Activated T-helper 17 cell treated with anti-CD3 and anti-CD28 coated beads, Interleukin-2, amount 50 U/mL, for 72 hours (primary cell): ENCODE results near the gene ABCC2. TPM values are rescaled to one million over a fixed set of nuclear protein-coding genes. Genes with fewer than 3 reads are reported as not detected.
"Not testable (repeated sequence)": the region's sequence is repeated elsewhere in the genome, so short reads cannot be mapped to it uniquely, and the experiment has no call there.

Experiments
- ATAC-seq: fragments of 150-1000 bp; cut with Tn5 transposase; replicated peaks from 2 replicates; pipeline ENCODE4 v1.10.0; 2021; ENCODE audit warnings: mild to moderate bottlenecking, moderate library complexity
- H3K27ac Mint-ChIP-seq: one replicate; pipeline ENCODE4 v1.8.0; 2022; ENCODE audit warnings: mixed read lengths
- H3K27me3 Mint-ChIP-seq: one replicate; pipeline ENCODE4 v1.8.0; 2022; ENCODE audit warnings: mixed read lengths
- H3K36me3 Mint-ChIP-seq: one replicate; pipeline ENCODE4 v1.8.0; 2022; ENCODE audit warnings: low read depth, mild to moderate bottlenecking, mixed read lengths
- H3K4me1 Mint-ChIP-seq: one replicate; pipeline ENCODE4 v1.8.0; 2022; ENCODE audit warnings: mixed read lengths
- H3K4me3 Mint-ChIP-seq: one replicate; pipeline ENCODE4 v1.8.0; 2022; ENCODE audit warnings: mild to moderate bottlenecking, mixed read lengths
- H3K9me3 Mint-ChIP-seq: one replicate; pipeline ENCODE4 v1.8.0; 2022; ENCODE audit warnings: mixed read lengths
- total RNA-seq, 2 donors: library from RNA; stranded (reverse); gene quantifications; one replicate each; pipeline ENCODE4 v1.2.3, GENCODE V29; 2022

The ABCC2 gene
- total RNA-seq, 2 donors from 2014 or later: 2.4 to 3.2 TPM

GRCh38 chr10:99845837-99846382 is 63.5 kb downstream of the ABCC2 start:
- Mint-ChIP-seq H3K4me3 (peak overlapping the region; percentile 33), H3K4me1 (no peaks in the 10 kb centered on the region), H3K27ac (no peak overlapping the region), H3K27me3 (no peaks in the 10 kb centered on the region), H3K9me3 (no peaks in the 10 kb centered on the region), H3K36me3 (no peaks in the 10 kb centered on the region)
- ATAC-seq: peak; percentile 93

- Mint-ChIP-seq H3K4me3 (no peak overlapping the region), H3K27me3 (no peaks in the 10 kb centered on the region), H3K9me3 (no peaks in the 10 kb centered on the region), H3K27ac (no peak overlapping the region), H3K36me3 (no peaks in the 10 kb centered on the region), H3K4me1 (no peaks in the 10 kb centered on the region)
- ATAC-seq: no peak
These were observed 66.6 kb downstream of the ABCC2 start for GRCh38 chr10:99849057-99849456.

GRCh38 chr10:99849536-99849935 is 67.1 kb downstream of the ABCC2 start:
- no peak for ATAC-seq

GRCh38 chr10:99850021-99850766 is 67.8 kb downstream of the ABCC2 start:
- Mint-ChIP-seq H3K4me1 (no peaks in the 10 kb centered on the region), H3K27ac (no peak overlapping the region), H3K4me3 (no peak overlapping the region), H3K9me3 (no peaks in the 10 kb centered on the region), H3K36me3 (no peaks in the 10 kb centered on the region), H3K27me3 (no peaks in the 10 kb centered on the region)
- ATAC-seq: no peak

More at GRCh38 chr10:99849536-99849935, 67.1 kb downstream of the ABCC2 start:
- no peaks in the 10 kb centered on the region for H3K9me3 Mint-ChIP-seq
- H3K27me3 Mint-ChIP-seq: no peaks in the 10 kb centered on the region
- no peak overlapping the region for H3K4me3 Mint-ChIP-seq
- no peaks in the 10 kb centered on the region for H3K4me1 Mint-ChIP-seq
- no peak overlapping the region for H3K27ac Mint-ChIP-seq
- H3K36me3 Mint-ChIP-seq: no peaks in the 10 kb centered on the region

GRCh38 chr10:99850767-99851340 is 68.4 kb downstream of the ABCC2 start:
- Mint-ChIP-seq H3K4me1 (no peaks in the 10 kb centered on the region), H3K9me3 (no peaks in the 10 kb centered on the region), H3K4me3 (no peak overlapping the region), H3K27ac (no peak overlapping the region), H3K36me3 (no peaks in the 10 kb centered on the region), H3K27me3 (no peaks in the 10 kb centered on the region)
- ATAC-seq: no peak

GRCh38 chr10:99851825-99852224 is 69.4 kb downstream of the ABCC2 start:
- no peaks in the 10 kb centered on the region for H3K4me1 Mint-ChIP-seq
- ATAC-seq: no peak
- H3K27ac Mint-ChIP-seq: no peak overlapping the region
- no peaks in the 10 kb centered on the region for H3K9me3 Mint-ChIP-seq
- H3K27me3 Mint-ChIP-seq: no peaks in the 10 kb centered on the region
- no peak overlapping the region for H3K4me3 Mint-ChIP-seq
- H3K36me3 Mint-ChIP-seq: no peaks in the 10 kb centered on the region

- H3K27me3 Mint-ChIP-seq: peaks cover 1% of the 10 kb centered on the region
- no peak overlapping the region for H3K4me3 Mint-ChIP-seq
- no peaks in the 10 kb centered on the region for H3K4me1 Mint-ChIP-seq
- no peak for ATAC-seq
- no peaks in the 10 kb centered on the region for H3K9me3 Mint-ChIP-seq
- H3K36me3 Mint-ChIP-seq: no peaks in the 10 kb centered on the region
- no peak overlapping the region for H3K27ac Mint-ChIP-seq
These were observed 70.2 kb downstream of the ABCC2 start for GRCh38 chr10:99852481-99853213.

- H3K9me3 Mint-ChIP-seq: no peaks in the 10 kb centered on the region
- no peaks in the 10 kb centered on the region for H3K4me1 Mint-ChIP-seq
- no peak overlapping the region for H3K4me3 Mint-ChIP-seq
- no peak for ATAC-seq
- H3K27me3 Mint-ChIP-seq: peaks cover 3% of the 10 kb centered on the region
- H3K36me3 Mint-ChIP-seq: no peaks in the 10 kb centered on the region
- no peak overlapping the region for H3K27ac Mint-ChIP-seq
These were observed 71.2 kb downstream of the ABCC2 start for GRCh38 chr10:99853655-99854054.

- no peak overlapping the region for H3K27ac Mint-ChIP-seq
- H3K27me3 Mint-ChIP-seq: peaks cover 3% of the 10 kb centered on the region
- no peak overlapping the region for H3K4me3 Mint-ChIP-seq
- H3K36me3 Mint-ChIP-seq: no peaks in the 10 kb centered on the region
- H3K9me3 Mint-ChIP-seq: no peaks in the 10 kb centered on the region
- H3K4me1 Mint-ChIP-seq: no peaks in the 10 kb centered on the region
- no peak for ATAC-seq
These were observed 72.4 kb downstream of the ABCC2 start for GRCh38 chr10:99854860-99855259.

- Mint-ChIP-seq H3K36me3 (no peaks in the 10 kb centered on the region), H3K9me3 (no peaks in the 10 kb centered on the region)
These were observed 73.1 kb downstream of the ABCC2 start for GRCh38 chr10:99855479-99856071.

GRCh38 chr10:99858849-99859248 is 76.4 kb downstream of the ABCC2 start:
- Mint-ChIP-seq H3K27me3 (peaks cover 23% of the 10 kb centered on the region), H3K36me3 (no peaks in the 10 kb centered on the region), H3K27ac (no peak overlapping the region), H3K4me1 (no peaks in the 10 kb centered on the region), H3K4me3 (no peak overlapping the region), H3K9me3 (no peaks in the 10 kb centered on the region)
- no peak for ATAC-seq

More at GRCh38 chr10:99855479-99856071, 73.1 kb downstream of the ABCC2 start:
- no peak for ATAC-seq
- Mint-ChIP-seq H3K4me3 (no peak overlapping the region), H3K4me1 (no peaks in the 10 kb centered on the region), H3K27me3 (peaks cover 3% of the 10 kb centered on the region), H3K27ac (no peak overlapping the region)

GRCh38 chr10:99859585-99859984 is 77.1 kb downstream of the ABCC2 start:
- peaks cover 29% of the 10 kb centered on the region for H3K27me3 Mint-ChIP-seq
- H3K27ac Mint-ChIP-seq: no peak overlapping the region
- no peak overlapping the region for H3K4me3 Mint-ChIP-seq
- H3K36me3 Mint-ChIP-seq: no peaks in the 10 kb centered on the region
- H3K9me3 Mint-ChIP-seq: no peaks in the 10 kb centered on the region
- ATAC-seq: no peak
- no peaks in the 10 kb centered on the region for H3K4me1 Mint-ChIP-seq

- H3K4me1 Mint-ChIP-seq: no peaks in the 10 kb centered on the region
- no peaks in the 10 kb centered on the region for H3K9me3 Mint-ChIP-seq
- H3K27me3 Mint-ChIP-seq: peaks cover 35% of the 10 kb centered on the region
- H3K4me3 Mint-ChIP-seq: no peak overlapping the region
- no peaks in the 10 kb centered on the region for H3K36me3 Mint-ChIP-seq
- no peak for ATAC-seq
- H3K27ac Mint-ChIP-seq: no peak overlapping the region
These were observed 78.0 kb downstream of the ABCC2 start for GRCh38 chr10:99860466-99860865.

- not testable (repeated sequence) for ATAC-seq, H3K27ac Mint-ChIP-seq, H3K9me3 Mint-ChIP-seq, H3K4me3 Mint-ChIP-seq, H3K4me1 Mint-ChIP-seq, H3K36me3 Mint-ChIP-seq
- peaks cover 58% of the 10 kb centered on the region for H3K27me3 Mint-ChIP-seq
These were observed 81.2 kb downstream of the ABCC2 start for GRCh38 chr10:99863535-99864240.
